ENCODE data around the gene TNS2. TPM values are rescaled to one million over a fixed set of nuclear protein-coding genes. Genes with fewer than 3 reads are reported as not detected.

Gene TNS2
- total and polyA plus RNA-seq, 2 of the 13 experiments (the other 11 are each of a cell fraction or from before 2014, with no cell fraction given), result 8.9 to 20.4 TPM

DNA sequence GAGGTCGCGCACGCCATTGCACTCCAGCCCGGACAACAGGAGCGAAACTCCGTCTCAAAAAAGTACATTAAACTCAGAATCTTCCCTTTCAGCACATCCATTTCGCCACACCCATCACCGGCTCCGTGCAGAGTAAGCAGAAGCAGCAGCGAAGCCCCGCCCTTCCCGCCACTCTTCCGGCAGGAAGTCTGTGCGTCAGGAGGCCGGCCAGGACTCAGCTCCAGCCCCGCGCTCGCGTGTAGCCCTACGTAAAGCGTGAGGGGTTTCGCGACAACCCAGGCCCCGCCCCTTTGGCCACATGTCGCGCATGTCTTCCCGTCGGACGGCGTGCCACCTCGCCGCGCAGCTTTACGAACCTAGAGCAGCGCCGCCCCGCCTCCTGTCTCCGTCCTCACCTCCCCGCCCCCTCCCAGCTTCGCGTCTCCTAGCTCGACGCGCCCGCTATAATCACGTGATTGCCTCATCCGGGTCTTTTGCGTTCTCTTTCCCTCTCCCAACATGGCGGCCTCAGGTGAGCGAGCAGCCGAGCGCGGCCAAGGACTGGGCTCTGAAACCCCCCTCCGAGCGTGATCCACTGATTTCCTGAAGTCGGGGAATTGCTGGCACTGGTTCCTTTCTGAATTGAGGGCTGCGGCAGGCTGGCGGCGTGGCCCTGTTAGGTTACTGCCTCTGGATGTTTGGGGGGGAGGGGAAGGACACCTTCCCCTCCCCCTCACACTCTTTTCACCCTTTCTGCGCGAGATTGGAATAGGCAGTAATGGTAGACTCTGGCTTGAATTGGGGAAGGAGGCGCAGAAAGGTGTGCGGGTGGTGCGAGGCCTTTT is 43.7 kb upstream of the TNS2 start, which contains the start of gene EIF4B (continued):
- TF ChIP-seq KDM5A (IDR thresholded peaks at IDR 0.05; ENCODE audit: borderline replicate concordance, low read length) (peak; percentile 93), SMYD3 (CRISPR knock-in tag; IDR thresholded peaks at IDR 0.05) (0 out of 2 replicates have a peak, but pooled peaks have one; percentile 78), CBFB (CRISPR knock-in tag; IDR thresholded peaks at IDR 0.05) (no peak), ZNF776 (CRISPR knock-in tag; IDR thresholded peaks at IDR 0.05) (no peak), MEIS1 (CRISPR knock-in tag; IDR thresholded peaks at IDR 0.05; ENCODE audit: borderline replicate concordance) (no peak; the same call in 1 of the 2 replicates), ZNF780A (CRISPR knock-in tag; IDR thresholded peaks at IDR 0.05) (no peak), CENPT (CRISPR knock-in tag; IDR thresholded peaks at IDR 0.05; ENCODE audit: low read depth) (no peak), ZMYM4 (CRISPR knock-in tag; IDR thresholded peaks at IDR 0.05) (peak; percentile 57), ZNF607 (CRISPR knock-in tag; IDR thresholded peaks at IDR 0.05; ENCODE audit: borderline replicate concordance) (peak; percentile 87), NR2F1 (CRISPR knock-in tag; IDR thresholded peaks at IDR 0.05) (0 out of 4 replicates have a peak, but pooled peaks of 1 of the 2 experiments have one; percentile 29), AGO2 (optimal IDR thresholded peaks at IDR 0.05; ENCODE audit: low read depth, low read length) (peak; percentile 93), KLF6 (CRISPR knock-in tag; IDR thresholded peaks at IDR 0.05) (peak; percentile 60), HES4 (CRISPR knock-in tag; IDR thresholded peaks at IDR 0.05; ENCODE audit: borderline replicate concordance) (peak; percentile 58; the same call in 1 of the 2 replicates), TMF1 (CRISPR knock-in tag; IDR thresholded peaks at IDR 0.05; ENCODE audit: low read depth) (no peak; the same call in 1 of the 2 replicates), NR2F2 (IDR thresholded peaks at IDR 0.05; ENCODE audit: borderline replicate concordance, low read depth) (no peak), RAD21 (CRISPR knock-in tag; IDR thresholded peaks at IDR 0.05) (no peak)
- TF ChIP-seq, protein P1, sequence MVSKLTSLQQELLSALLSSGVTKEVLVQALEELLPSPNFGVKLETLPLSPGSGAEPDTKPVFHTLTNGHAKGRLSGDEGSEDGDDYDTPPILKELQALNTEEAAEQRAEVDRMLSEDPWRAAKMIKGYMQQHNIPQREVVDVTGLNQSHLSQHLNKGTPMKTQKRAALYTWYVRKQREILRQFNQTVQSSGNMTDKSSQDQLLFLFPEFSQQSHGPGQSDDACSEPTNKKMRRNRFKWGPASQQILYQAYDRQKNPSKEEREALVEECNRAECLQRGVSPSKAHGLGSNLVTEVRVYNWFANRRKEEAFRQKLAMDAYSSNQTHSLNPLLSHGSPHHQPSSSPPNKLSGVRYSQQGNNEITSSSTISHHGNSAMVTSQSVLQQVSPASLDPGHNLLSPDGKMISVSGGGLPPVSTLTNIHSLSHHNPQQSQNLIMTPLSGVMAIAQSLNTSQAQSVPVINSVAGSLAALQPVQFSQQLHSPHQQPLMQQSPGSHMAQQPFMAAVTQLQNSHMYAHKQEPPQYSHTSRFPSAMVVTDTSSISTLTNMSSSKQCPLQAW (CRISPR knock-in tag; IDR thresholded peaks at IDR 0.05), result peak; percentile 77; the same call in 1 of the 2 replicates
- TF ChIP-seq, protein P2, sequence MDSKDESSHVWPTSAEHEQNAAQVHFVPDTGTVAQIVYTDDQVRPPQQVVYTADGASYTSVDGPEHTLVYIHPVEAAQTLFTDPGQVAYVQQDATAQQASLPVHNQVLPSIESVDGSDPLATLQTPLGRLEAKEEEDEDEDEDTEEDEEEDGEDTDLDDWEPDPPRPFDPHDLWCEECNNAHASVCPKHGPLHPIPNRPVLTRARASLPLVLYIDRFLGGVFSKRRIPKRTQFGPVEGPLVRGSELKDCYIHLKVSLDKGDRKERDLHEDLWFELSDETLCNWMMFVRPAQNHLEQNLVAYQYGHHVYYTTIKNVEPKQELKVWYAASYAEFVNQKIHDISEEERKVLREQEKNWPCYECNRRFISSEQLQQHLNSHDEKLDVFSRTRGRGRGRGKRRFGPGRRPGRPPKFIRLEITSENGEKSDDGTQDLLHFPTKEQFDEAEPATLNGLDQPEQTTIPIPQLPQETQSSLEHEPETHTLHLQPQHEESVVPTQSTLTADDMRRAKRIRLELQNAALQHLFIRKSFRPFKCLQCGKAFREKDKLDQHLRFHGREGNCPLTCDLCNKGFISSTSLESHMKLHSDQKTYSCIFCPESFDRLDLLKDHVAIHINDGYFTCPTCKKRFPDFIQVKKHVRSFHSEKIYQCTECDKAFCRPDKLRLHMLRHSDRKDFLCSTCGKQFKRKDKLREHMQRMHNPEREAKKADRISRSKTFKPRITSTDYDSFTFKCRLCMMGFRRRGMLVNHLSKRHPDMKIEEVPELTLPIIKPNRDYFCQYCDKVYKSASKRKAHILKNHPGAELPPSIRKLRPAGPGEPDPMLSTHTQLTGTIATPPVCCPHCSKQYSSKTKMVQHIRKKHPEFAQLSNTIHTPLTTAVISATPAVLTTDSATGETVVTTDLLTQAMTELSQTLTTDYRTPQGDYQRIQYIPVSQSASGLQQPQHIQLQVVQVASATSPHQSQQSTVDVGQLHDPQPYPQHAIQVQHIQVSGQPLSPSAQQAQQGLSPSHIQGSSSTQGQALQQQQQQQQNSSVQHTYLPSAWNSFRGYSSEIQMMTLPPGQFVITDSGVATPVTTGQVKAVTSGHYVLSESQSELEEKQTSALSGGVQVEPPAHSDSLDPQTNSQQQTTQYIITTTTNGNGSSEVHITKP (CRISPR knock-in tag; IDR thresholded peaks at IDR 0.05; ENCODE audit: low read depth), result no peak
- TF ChIP-seq, protein P3, sequence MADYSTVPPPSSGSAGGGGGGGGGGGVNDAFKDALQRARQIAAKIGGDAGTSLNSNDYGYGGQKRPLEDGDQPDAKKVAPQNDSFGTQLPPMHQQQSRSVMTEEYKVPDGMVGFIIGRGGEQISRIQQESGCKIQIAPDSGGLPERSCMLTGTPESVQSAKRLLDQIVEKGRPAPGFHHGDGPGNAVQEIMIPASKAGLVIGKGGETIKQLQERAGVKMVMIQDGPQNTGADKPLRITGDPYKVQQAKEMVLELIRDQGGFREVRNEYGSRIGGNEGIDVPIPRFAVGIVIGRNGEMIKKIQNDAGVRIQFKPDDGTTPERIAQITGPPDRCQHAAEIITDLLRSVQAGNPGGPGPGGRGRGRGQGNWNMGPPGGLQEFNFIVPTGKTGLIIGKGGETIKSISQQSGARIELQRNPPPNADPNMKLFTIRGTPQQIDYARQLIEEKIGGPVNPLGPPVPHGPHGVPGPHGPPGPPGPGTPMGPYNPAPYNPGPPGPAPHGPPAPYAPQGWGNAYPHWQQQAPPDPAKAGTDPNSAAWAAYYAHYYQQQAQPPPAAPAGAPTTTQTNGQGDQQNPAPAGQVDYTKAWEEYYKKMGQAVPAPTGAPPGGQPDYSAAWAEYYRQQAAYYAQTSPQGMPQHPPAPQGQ (CRISPR knock-in tag; IDR thresholded peaks at IDR 0.05; ENCODE audit: borderline replicate concordance), result no peak
- TF ChIP-seq, protein P4, sequence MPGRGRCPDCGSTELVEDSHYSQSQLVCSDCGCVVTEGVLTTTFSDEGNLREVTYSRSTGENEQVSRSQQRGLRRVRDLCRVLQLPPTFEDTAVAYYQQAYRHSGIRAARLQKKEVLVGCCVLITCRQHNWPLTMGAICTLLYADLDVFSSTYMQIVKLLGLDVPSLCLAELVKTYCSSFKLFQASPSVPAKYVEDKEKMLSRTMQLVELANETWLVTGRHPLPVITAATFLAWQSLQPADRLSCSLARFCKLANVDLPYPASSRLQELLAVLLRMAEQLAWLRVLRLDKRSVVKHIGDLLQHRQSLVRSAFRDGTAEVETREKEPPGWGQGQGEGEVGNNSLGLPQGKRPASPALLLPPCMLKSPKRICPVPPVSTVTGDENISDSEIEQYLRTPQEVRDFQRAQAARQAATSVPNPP (CRISPR knock-in tag; IDR thresholded peaks at IDR 0.05), result 0 out of 2 replicates have a peak, but pooled peaks have one; percentile 68

Data from HepG2 (cell line).